Neuronal stem cell (in vitro differentiated cells): ENCODE results near the gene MEGF11.
"Not testable (repeated sequence)": the region's sequence is repeated elsewhere in the genome, so short reads cannot be mapped to it uniquely, and the experiment has no call there.

Experiments used
- DNase-seq: peaks from one replicate; pipeline ENCODE4 v3.0.0-alpha.2; 2013; ENCODE audit warnings: low spot score
- H2AFZ ChIP-seq: one replicate; pipeline ENCODE4 v1.6.1; 2013; ENCODE audit warnings: mild to moderate bottlenecking, low read length, inconsistent platforms
- H2AK5ac ChIP-seq: 2 replicates; pipeline ENCODE4 v1.6.1; 2013; ENCODE audit warnings: low read depth, mild to moderate bottlenecking, inconsistent platforms, low read length, moderate library complexity, mixed read lengths
- H2BK120ac ChIP-seq: 2 replicates; pipeline ENCODE4 v1.6.1; 2013; ENCODE audit warnings: low read depth, mild to moderate bottlenecking, inconsistent platforms, low read length, moderate library complexity, mixed read lengths
- H2BK12ac ChIP-seq: one replicate; pipeline ENCODE4 v1.6.1; 2013; ENCODE audit warnings: low read length, inconsistent platforms
- H2BK15ac ChIP-seq: 2 replicates; pipeline ENCODE4 v1.6.1; 2013; ENCODE audit warnings: mild to moderate bottlenecking, low read length, inconsistent platforms, mixed read lengths
- H2BK5ac ChIP-seq: one replicate; pipeline ENCODE4 v1.6.1; 2013; ENCODE audit warnings: inconsistent platforms, mild to moderate bottlenecking, low read length, moderate library complexity
- H3K14ac ChIP-seq: one replicate; pipeline ENCODE4 v1.6.1; 2013; ENCODE audit warnings: low read length, inconsistent platforms
- H3K18ac ChIP-seq: 2 replicates; pipeline ENCODE4 v1.6.1; 2013; ENCODE audit warnings: low read length, inconsistent platforms
- H3K23ac ChIP-seq: 2 replicates; pipeline ENCODE4 v1.6.1; 2013; ENCODE audit warnings: low read depth, mild to moderate bottlenecking, mixed read lengths, low read length, inconsistent platforms; ENCODE audit not compliant: poor library complexity
- H3K27ac ChIP-seq: replicated peaks from 3 replicates; pipeline ENCODE4 v1.5.1; 2013; ENCODE audit warnings: low read length, inconsistent platforms
- H3K27me3 ChIP-seq, 3 experiments: 2 replicates each; pipeline ENCODE4 v1.6.1; 2013; ENCODE audit warnings: low read length in 3 of 3, mild to moderate bottlenecking in 2 of 3, inconsistent platforms in 1 of 3, low read depth in 1 of 3, mixed read lengths in 1 of 3, moderate library complexity in 1 of 3; ENCODE audit not compliant: control insufficient read depth in 3 of 3, insufficient read depth in 3 of 3
- H3K36me3 ChIP-seq, 2 donors: replicated peaks in 1 of 2; 2 replicates each; pipeline ENCODE4 v1.6.1; 2013; ENCODE audit warnings: low read length in 2 of 2; ENCODE audit not compliant: control insufficient read depth in 2 of 2, insufficient read depth in 2 of 2
- H3K4ac ChIP-seq: 2 replicates; pipeline ENCODE4 v1.6.1; 2013; ENCODE audit warnings: inconsistent platforms, mild to moderate bottlenecking, low read length, moderate library complexity
- H3K4me1 ChIP-seq, 2 donors: 1 replicate in 1 of 2; 2 replicates in 1 of 2; pipeline ENCODE4 v1.6.1; 2013; ENCODE audit warnings: low read length in 2 of 2, low read depth in 1 of 2; ENCODE audit not compliant: control insufficient read depth in 2 of 2, insufficient read depth in 1 of 2
- H3K4me2 ChIP-seq: one replicate; pipeline ENCODE4 v1.6.1; 2013; ENCODE audit warnings: mild to moderate bottlenecking, low read length, inconsistent platforms; ENCODE audit not compliant: insufficient read depth, poor library complexity, severe bottlenecking
- H3K4me3 ChIP-seq, 2 donors: 2 replicates each; pipeline ENCODE4 v1.5.1; 2013; ENCODE audit warnings: low read length in 2 of 2, mild to moderate bottlenecking in 2 of 2, inconsistent platforms in 1 of 2, moderate library complexity in 1 of 2
- H3K79me1 ChIP-seq: one replicate; pipeline ENCODE4 v1.6.1; 2013; ENCODE audit warnings: low read depth, mild to moderate bottlenecking, inconsistent platforms, low read length, moderate library complexity
- H3K9ac ChIP-seq: one replicate; pipeline ENCODE4 v1.6.1; 2013; ENCODE audit warnings: mild to moderate bottlenecking, low read depth, low read length, inconsistent platforms; ENCODE audit not compliant: poor library complexity
- H3K9me3 ChIP-seq, 2 donors: replicated peaks in 1 of 2; 2 replicates each; pipeline versions ENCODE3 to v1.6.1; 2013; ENCODE audit warnings: low read length in 2 of 2, mild to moderate bottlenecking in 2 of 2, inconsistent platforms in 1 of 2, low read depth in 1 of 2, mixed read lengths in 1 of 2, moderate library complexity in 1 of 2; ENCODE audit not compliant: control insufficient read depth in 2 of 2, insufficient read depth in 1 of 2
- H4K8ac ChIP-seq: one replicate; pipeline ENCODE4 v1.6.1; 2013; ENCODE audit warnings: low read depth, mild to moderate bottlenecking, inconsistent platforms, low read length, moderate library complexity
- H4K91ac ChIP-seq: one replicate; pipeline ENCODE4 v1.6.1; 2013; ENCODE audit warnings: low read length, low read depth, mild to moderate bottlenecking, inconsistent platforms; ENCODE audit not compliant: poor library complexity
- WGBS, 2 donors: extraction: QIAGEN DNeasy Blood & Tissue Kit; methylation state at CpG; one replicate each; pipeline ENCODE4 v1.1.7; 2013; ENCODE audit warnings: missing lambda C conversion rate in 2 of 2, mixed read lengths in 1 of 2; ENCODE audit not compliant: insufficient read length in 2 of 2, insufficient replicate concordance in 1 of 2; ENCODE audit errors: extremely low coverage in 2 of 2; 5-methylcytosine and 5-hydroxymethylcytosine counted together

Gene MEGF11

DNA sequence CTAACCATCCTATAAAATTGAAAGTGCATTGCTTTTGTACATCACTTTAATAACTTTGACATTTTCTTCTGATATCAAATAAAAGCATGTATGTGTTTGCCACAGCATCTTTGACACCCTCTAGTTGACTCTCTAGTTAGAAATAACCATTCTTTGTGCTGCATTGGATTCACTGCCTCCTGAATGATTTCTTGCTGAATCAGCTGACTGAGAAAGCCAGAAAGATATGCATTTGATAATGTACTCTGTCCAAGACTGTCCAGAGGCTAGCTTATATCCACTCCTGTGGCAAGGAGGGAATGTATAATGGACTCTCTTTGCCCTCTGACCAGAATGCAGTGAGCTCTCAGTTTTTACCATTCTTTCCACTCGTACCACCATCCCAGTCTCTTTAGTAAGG, 378.1 kb downstream of the MEGF11 start:
- no peak overlapping the region for H4K8ac ChIP-seq
- H2AFZ ChIP-seq: no peak overlapping the region
- H3K23ac ChIP-seq: no peak overlapping the region
- H2BK15ac ChIP-seq: no peak overlapping the region
- H3K79me1 ChIP-seq: peaks cover 4% of the 10 kb centered on the region
- no peak for DNase-seq
- no CpG with 5 or more reads among the region's 1 CpG for WGBS, 2 donors
- H2BK12ac ChIP-seq: no peak overlapping the region
- no peaks in the 10 kb centered on the region for H3K4me1 ChIP-seq
- no peak overlapping the region for H3K4me2 ChIP-seq
- no peak overlapping the region for H4K91ac ChIP-seq
- H3K14ac ChIP-seq: no peak overlapping the region
- H3K18ac ChIP-seq: no peak overlapping the region
- no peak overlapping the region for H3K9ac ChIP-seq
- H3K9me3 ChIP-seq: no peaks in the 10 kb centered on the region
- H2BK120ac ChIP-seq: no peak overlapping the region
- H3K27me3 ChIP-seq: no peaks in the 10 kb centered on the region
- no peak overlapping the region for H3K4ac ChIP-seq
- no peak overlapping the region for H2AK5ac ChIP-seq
- H3K27ac ChIP-seq: no peak overlapping the region
- no peak overlapping the region for H3K4me3 ChIP-seq
- H3K36me3 ChIP-seq: peaks cover 9 to 67% of the 10 kb centered on the region in 2 donors
- H2BK5ac ChIP-seq: no peak overlapping the region

DNA sequence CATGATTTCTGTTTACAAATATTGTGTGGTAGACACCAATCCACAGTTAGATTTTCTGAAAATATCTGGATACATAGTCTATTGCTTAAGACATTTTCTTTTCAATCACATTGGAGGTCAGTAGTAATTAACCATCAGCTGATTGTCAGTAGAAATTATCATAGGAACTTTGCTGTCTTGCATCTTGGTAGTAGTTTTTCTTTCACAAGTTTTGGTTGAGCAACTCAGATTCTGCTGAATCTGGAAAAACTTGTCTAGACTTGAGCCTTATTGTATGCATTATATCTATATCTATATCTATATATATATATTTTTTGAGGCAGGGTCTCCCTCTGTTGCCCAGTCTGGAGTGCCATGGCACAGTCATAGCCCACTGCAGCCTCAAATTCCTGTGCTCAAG, 380.3 kb downstream of the MEGF11 start:
- Histone ChIP-seq H2BK5ac (no peak overlapping the region), H2AK5ac (no peak overlapping the region), H3K4ac (no peak overlapping the region), H3K18ac (no peak overlapping the region), H2BK15ac (no peak overlapping the region), H3K23ac (no peak overlapping the region), H4K91ac (no peak overlapping the region), H2BK12ac (no peak overlapping the region), H3K9me3 (no peaks in the 10 kb centered on the region), H3K4me3 (no peak overlapping the region), H2AFZ (no peak overlapping the region), H3K9ac (no peak overlapping the region), H3K27me3 (no peaks in the 10 kb centered on the region), H3K79me1 (peaks cover 9% of the 10 kb centered on the region), H2BK120ac (no peak overlapping the region), H3K36me3 (peaks cover 7 to 46% of the 10 kb centered on the region in 2 donors), H3K27ac (no peak overlapping the region), H4K8ac (no peak overlapping the region), H3K4me2 (no peak overlapping the region), H3K14ac (no peak overlapping the region), H3K4me1 (peaks cover 0 to 3% of the 10 kb centered on the region in 2 donors)
- DNase-seq: no peak

DNA sequence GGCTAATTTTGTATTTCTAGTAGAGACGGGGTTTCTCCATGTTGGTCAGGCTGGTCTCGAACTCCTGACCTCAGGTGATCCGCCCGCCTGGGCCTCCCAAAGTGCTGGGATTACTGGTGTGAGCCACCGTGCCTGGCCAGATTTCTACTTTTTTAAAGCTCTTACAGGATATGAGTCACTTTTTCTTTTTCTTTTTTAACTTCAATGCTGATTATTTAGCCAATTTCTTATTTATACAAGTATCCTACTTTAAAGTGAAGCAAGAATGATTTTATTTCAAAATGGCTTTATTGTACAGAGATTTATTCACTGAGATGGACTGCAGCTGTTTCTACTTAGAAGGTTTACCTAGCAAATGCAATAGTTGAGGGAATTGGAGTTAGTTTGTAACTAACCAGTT, 381.0 kb downstream of the MEGF11 start:
- not testable (repeated sequence) for H3K4me3 ChIP-seq, H3K9me3 ChIP-seq, H4K91ac ChIP-seq, H3K27ac ChIP-seq, H2BK5ac ChIP-seq, H3K27me3 ChIP-seq, H3K23ac ChIP-seq, H2AK5ac ChIP-seq, H2BK120ac ChIP-seq, H3K4me1 ChIP-seq, H3K18ac ChIP-seq, H4K8ac ChIP-seq, H2AFZ ChIP-seq, H2BK12ac ChIP-seq, H3K79me1 ChIP-seq, DNase-seq, H3K4ac ChIP-seq, H3K4me2 ChIP-seq, H3K9ac ChIP-seq, H3K14ac ChIP-seq, H2BK15ac ChIP-seq
- no CpG with 5 or more reads among the region's 5 CpGs for WGBS, 2 donors
- H3K36me3 ChIP-seq: peaks cover 3 to 40% of the 10 kb centered on the region in 2 donors

DNA sequence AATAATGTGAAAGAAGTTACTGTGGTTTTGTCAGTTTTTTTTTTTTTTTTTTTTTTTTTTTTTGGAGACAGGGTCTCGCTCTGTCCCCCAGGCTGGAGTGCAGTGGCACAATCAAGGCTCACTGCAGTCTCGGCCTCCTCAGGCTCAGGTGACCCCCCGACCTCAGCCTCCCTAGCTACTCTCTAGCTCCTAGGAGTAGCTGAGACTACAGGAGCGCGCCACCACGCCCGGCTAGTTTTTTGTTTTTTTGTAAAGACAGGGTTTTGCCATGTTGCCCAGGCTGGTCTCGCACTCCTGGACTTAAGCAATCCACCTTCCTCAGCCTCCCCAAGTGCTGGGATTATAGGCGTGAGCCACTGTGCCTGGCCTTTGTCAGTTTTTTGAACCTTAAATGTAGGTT, 381.7 kb downstream of the MEGF11 start:
- not testable (repeated sequence) for H4K8ac ChIP-seq, H3K79me1 ChIP-seq

More for the DNA sequence above, 381.7 kb downstream of the MEGF11 start:
- H3K9ac ChIP-seq, H3K4me1 ChIP-seq, H4K91ac ChIP-seq, H3K4me2 ChIP-seq, H2BK12ac ChIP-seq, H2BK5ac ChIP-seq, H2BK120ac ChIP-seq, H3K27me3 ChIP-seq, H3K9me3 ChIP-seq, H3K27ac ChIP-seq, DNase-seq, H3K4me3 ChIP-seq, H3K23ac ChIP-seq, H3K14ac ChIP-seq, H2BK15ac ChIP-seq, H3K18ac ChIP-seq, H3K4ac ChIP-seq, H2AFZ ChIP-seq, H2AK5ac ChIP-seq: not testable (repeated sequence)
- WGBS, 2 donors: no CpG with 5 or more reads among the region's 9 CpGs
- peaks cover 0 to 33% of the 10 kb centered on the region in 2 donors for H3K36me3 ChIP-seq
